Right lobe of liver (tissue), 6 donors: ENCODE data around the gene ITPR1. TPM values are rescaled to one million over a fixed set of nuclear protein-coding genes. Genes with fewer than 3 reads are reported as not detected.

Experiments
- ATAC-seq, 4 donors: fragments of 200-7000 bp; cut with Tn5 transposase; one replicate each; pipeline ENCODE4 v1.9.1; 2020; ENCODE audit warnings: mild to moderate bottlenecking in 4 of 4, moderate library complexity in 4 of 4
- DNase-seq, 3 donors: peaks; one replicate each; pipeline ENCODE4 v3.0.0-alpha.2; 2020
- H3K27ac ChIP-seq, 3 donors: fragments of 200-600 bp; one replicate each; pipeline ENCODE4 v1.8.0; 2022
- H3K27me3 ChIP-seq, 2 donors: fragments of 200-600 bp; one replicate each; pipeline ENCODE4 v1.8.0; 2022
- H3K36me3 ChIP-seq, 4 donors: fragments of 200-600 bp; sonication (generic) in 1 of 4; one replicate each; pipeline versions ENCODE4 v1.5.1 to v1.8.0; 2017 to 2022; ENCODE audit warnings: control low read depth in 1 of 4
- H3K4me1 ChIP-seq, 4 donors: fragments of 200-600 bp; sonication (generic) in 1 of 4; one replicate each; pipeline versions ENCODE4 v1.5.1 to v1.8.0; 2017 to 2022; ENCODE audit warnings: control low read depth in 1 of 4
- H3K4me3 ChIP-seq, 3 donors: fragments of 200-600 bp; one replicate each; pipeline ENCODE4 v1.8.0; 2022
- H3K9me3 ChIP-seq, 4 donors: fragments of 200-600 bp; sonication (generic) in 1 of 4; one replicate each; pipeline versions ENCODE4 v1.5.1 to v1.8.0; 2017 to 2022; ENCODE audit warnings: control low read depth in 1 of 4
- CTCF ChIP-seq, 4 donors: fragments of 200-600 bp in 3 of 4; fragments of 450-650 bp in 1 of 4; IDR thresholded peaks; one replicate each; pipeline versions ENCODE4 v1.5.1 to v1.8.0; 2016 to 2022; ENCODE audit warnings: antibody characterized with exemption in 4 of 4, mild to moderate bottlenecking in 2 of 4
- POLR2A ChIP-seq: fragments of 450-650 bp; IDR thresholded peaks from one replicate; pipeline ENCODE4 v1.6.1; 2017; ENCODE audit warnings: antibody characterized with exemption, mild to moderate bottlenecking
- WGBS: methylation state at CpG from one replicate; pipeline ENCODE4 v1.1.6; 2018; ENCODE audit warnings: low coverage, low lambda C conversion rate; ENCODE audit not compliant: insufficient coverage; ENCODE audit errors: missing lambda C conversion rate; 5-methylcytosine and 5-hydroxymethylcytosine counted together
- intact Hi-C, 2 donors: fragments of 100-400 bp; cut with DNase I; formaldehyde crosslinking; loops; one replicate each; pipeline versions ENCODE4 v1.11.2 to v1.14.1; 2022
- total RNA-seq, 6 experiments: library from RNA; depleted of rRNA in 2 of 6; stranded (reverse); fragments of >200 nt in 2 of 6; fragmentation: NEBNext Ultra II Directional in 3 of 6; extraction: Animal tissue kit (Norgen Biotek cat#: 25700) in 3 of 6; gene quantifications; one replicate each; pipeline versions ENCODE4 v1.1.0 to v1.2.4, GENCODE V29; 2016 to 2023
- donor health status: DM: no; HTN: yes; CAD: no.
- donor health status: DM: no; HTN: no; CAD: no.
- donor health status: DM: no; HTN: no; CAD: no.
- donor health status: DM: no; HTN: yes; CAD: no.
- donor health status: DM: no; HTN: yes; CAD: no.

ITPR1 gene
- total RNA-seq, 6 experiments from 2014 or later: 6.5 to 16.2 (median 11.5) TPM

- Histone ChIP-seq H3K36me3 (no peaks in the 10 kb centered on the region), H3K9me3 (no peaks in the 10 kb centered on the region), H3K4me1 (peaks cover 0 to 16% (median 0%) of the 10 kb centered on the region in 4 donors), H3K27me3 (no peaks in the 10 kb centered on the region), H3K4me3 (no peak overlapping the region), H3K27ac (no peak overlapping the region)
- no peak for TF ChIP-seq POLR2A
- no peak for TF ChIP-seq CTCF (IDR thresholded peaks at IDR 0.05)
- intact Hi-C loops: no loop called here
- DNase-seq: no peak
- ATAC-seq: peak in 3 of 4 donors; percentile 52 to 83 (median 78)
Observed at GRCh38 chr3:4575381-4575780, 82.2 kb downstream of the ITPR1 start.

- intact Hi-C loops: no loop called here
- 75% methylated on average over 3 of the region's 3 CpGs for WGBS
- Histone ChIP-seq H3K36me3 (no peaks in the 10 kb centered on the region), H3K4me1 (peaks cover 0 to 9% (median 0%) of the 10 kb centered on the region in 4 donors), H3K4me3 (no peak overlapping the region), H3K27ac (no peak overlapping the region), H3K27me3 (no peaks in the 10 kb centered on the region), H3K9me3 (no peaks in the 10 kb centered on the region)
- ATAC-seq (no peak), DNase-seq (no peak)
- no peak for TF ChIP-seq CTCF (IDR thresholded peaks at IDR 0.05)
- no peak for TF ChIP-seq POLR2A
Observed at GRCh38 chr3:4577721-4578120, 84.6 kb downstream of the ITPR1 start.

- Histone ChIP-seq H3K4me3 (no peak overlapping the region), H3K36me3 (no peaks in the 10 kb centered on the region), H3K27me3 (no peaks in the 10 kb centered on the region), H3K27ac (no peak overlapping the region), H3K4me1 (peaks cover 0 to 9% (median 0%) of the 10 kb centered on the region in 4 donors), H3K9me3 (no peaks in the 10 kb centered on the region)
- TF ChIP-seq CTCF (IDR thresholded peaks at IDR 0.05) (no peak), POLR2A (no peak)
- WGBS: 76% methylated on average over 8 of the region's 14 CpGs
- DNase-seq (no peak), ATAC-seq (no peak)
- intact Hi-C loops: no loop called here
Observed at GRCh38 chr3:4580346-4581123, 87.4 kb downstream of the ITPR1 start.

GRCh38 chr3:4581124-4581424 lies 87.9 kb downstream of the ITPR1 start:
- no peaks in the 10 kb centered on the region for H3K27me3 ChIP-seq
- no peak overlapping the region for H3K4me3 ChIP-seq
- no peak overlapping the region for H3K27ac ChIP-seq
- no peak for TF ChIP-seq CTCF (IDR thresholded peaks at IDR 0.05)
- TF ChIP-seq POLR2A: no peak
- no peaks in the 10 kb centered on the region for H3K9me3 ChIP-seq
- ATAC-seq: no peak
- intact Hi-C loops: no loop called here
- WGBS: no CpG with 5 or more reads among the region's 3 CpGs
- no peak for DNase-seq
- H3K36me3 ChIP-seq: no peaks in the 10 kb centered on the region
- H3K4me1 ChIP-seq: peaks cover 0 to 5% (median 0%) of the 10 kb centered on the region in 4 donors
